GM21717 (cell line): ENCODE measurements around the gene KLHL22.
"Not testable (repeated sequence)": the region's sequence is repeated elsewhere in the genome, so short reads cannot be mapped to it uniquely, and the experiment has no call there.

Experiments used
- ATAC-seq: cut with Tn5 transposase; IDR thresholded peaks from one replicate; pipeline ENCODE4 v1.9.1; 2021; ENCODE audit warnings: mild to moderate bottlenecking, moderate library complexity; ENCODE audit not compliant: unreplicated experiment

Gene KLHL22

DNA sequence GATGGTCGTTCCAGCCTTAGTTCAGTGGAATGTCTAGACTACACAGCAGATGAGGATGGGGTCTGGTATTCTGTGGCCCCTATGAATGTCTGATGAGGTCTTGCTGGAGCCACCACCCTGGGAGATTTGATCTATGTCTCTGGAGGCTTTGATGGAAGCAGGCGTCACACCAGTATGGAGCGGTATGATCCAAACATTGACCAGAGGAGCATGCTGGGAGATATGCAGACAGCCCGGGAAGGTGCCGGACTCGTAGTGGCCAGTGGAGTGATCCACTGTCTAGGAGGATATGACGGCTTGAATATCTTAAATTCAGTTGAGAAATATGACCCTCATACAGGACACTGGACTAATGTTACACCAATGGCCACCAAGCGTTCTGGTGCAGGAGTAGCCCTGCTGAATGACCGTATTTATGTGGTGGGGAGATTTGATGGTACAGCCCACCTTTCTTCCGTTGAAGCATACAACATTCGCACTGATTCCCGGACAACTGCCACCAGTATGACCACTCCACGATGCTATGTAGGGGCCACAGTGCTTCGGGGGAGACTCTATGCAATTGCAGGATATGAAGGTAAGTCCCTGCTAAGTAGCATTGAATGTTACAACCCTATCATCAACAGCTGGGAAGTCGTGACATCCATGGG is 44.3 kb downstream of the KLHL22 start:
- not testable (repeated sequence) for ATAC-seq

GRCh38 chr22:20450551-20450906 is 45.1 kb downstream of the KLHL22 start:
- ATAC-seq, result no peak

DNA sequence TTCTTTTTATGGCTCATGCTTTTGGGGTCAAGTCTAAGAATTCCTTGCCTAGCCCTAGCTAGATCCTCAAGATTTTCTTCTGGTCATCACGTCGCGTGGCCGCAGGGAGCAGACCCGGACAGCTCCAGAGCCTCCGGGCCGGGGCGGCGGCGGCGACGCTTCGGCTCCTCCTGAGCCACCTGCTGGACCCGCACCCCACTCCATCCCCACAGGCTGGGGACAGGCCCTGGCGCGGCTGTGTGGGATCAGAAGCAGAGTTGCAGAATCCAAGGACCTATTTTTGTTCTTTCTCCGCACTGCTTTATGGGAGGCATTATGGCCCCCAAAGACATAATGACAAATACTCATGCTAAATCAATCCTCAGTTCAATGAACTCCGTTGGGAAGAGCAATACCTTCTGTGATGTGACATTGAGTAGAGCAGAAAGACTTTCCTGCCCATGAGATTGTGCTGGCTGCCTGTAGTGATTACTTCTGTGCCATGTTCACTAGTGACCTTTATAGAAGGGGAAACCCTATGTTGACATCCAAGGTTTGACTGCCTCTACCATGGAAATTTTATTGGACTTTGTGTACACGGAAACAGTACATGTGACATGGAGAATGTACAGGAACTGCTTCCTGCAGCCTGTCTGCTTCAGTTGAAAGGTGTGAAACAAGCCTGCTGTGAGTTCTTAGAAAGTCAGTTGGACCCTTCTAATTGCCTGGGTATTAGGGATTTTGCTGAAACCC is 45.6 kb downstream of the KLHL22 start:
- no peak for ATAC-seq

- ATAC-seq, result no peak
These were observed 47.0 kb downstream of the KLHL22 start for GRCh38 chr22:20448630-20449029.

DNA sequence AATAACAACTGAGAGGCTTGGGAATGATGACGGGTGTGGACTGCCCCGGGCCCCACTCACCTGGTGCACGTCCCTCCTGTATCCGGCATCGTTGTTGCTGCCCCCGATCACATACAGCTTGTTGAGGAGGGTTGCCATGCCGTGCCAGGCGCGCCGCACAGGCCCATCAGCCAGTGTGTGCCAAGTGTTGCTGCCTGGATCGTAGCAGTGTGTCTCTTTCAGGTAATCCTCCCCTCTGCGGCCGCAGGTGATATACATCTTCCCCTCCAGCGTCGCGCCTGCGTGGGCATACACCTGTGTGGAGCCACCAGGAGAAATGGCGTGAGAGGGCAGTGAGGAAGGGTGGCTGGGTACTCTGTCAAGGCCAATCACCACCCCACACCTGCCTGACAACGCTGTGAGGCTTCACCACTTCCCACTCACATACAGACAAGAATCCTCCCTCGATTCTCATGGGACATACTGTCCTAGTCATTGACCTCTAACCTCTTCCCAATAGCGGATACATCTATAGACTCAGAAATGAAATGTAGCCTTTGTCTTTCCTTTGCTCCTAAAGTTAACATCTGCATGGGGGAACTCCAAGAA is 49.1 kb downstream of the KLHL22 start:
- no peak for ATAC-seq

DNA sequence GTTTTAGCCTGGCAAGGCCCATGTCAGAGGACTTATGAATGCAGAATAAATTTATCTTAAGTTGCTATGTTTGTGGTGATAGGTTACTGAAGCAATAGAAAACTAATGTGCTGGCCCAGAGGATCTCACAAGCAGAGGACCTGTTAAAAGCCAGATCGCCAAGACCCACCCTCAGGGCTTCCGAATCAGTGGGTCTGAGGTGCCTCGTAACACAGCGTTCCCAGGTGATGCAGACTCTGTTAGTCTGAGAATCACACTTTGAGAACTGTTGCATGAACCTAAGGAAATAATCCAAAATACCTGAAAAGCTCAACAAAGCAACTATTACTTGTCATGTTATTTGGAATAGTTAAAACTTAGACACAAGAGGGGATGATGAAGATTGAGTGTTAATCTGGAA is 51.3 kb downstream of the KLHL22 start:
- ATAC-seq, result no peak

DNA sequence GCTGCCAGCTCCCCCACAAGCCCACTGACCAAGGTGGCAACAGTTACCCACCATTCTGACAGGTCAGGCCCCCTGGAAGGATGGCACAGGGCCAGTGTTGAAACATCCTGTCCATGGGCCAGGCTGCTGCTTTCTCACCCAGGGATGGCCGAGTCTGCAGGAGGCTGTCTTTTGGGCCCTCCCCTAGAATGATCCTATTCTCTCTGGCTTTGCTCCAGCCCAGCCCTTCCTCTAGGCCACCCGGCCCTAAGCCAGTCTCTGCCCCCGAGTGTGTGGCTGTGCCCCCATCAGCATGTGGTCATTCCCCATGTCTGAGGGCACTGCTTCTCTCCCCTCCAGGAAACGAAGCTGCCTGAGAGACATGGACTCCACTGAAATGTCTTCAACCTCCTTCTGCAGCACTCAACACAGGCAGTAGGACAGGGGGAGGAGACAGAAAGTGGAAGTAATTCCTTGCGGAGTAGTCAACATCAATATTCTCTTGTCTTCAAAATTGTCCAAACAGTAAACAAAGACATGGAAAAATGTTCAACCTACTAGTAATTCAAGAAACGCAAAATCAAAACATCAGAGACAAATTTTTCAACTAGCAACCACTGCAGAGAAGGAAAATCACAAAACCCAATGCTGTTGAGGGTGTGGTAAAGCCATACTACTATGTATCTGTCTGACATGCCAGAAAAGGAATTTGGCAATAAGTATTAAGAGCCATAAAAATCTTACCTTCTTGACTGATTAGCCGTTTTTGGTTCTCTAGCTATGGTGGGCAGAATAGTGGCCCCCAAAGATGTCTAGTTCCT is 52.9 kb downstream of the KLHL22 start:
- ATAC-seq, result no peak

DNA sequence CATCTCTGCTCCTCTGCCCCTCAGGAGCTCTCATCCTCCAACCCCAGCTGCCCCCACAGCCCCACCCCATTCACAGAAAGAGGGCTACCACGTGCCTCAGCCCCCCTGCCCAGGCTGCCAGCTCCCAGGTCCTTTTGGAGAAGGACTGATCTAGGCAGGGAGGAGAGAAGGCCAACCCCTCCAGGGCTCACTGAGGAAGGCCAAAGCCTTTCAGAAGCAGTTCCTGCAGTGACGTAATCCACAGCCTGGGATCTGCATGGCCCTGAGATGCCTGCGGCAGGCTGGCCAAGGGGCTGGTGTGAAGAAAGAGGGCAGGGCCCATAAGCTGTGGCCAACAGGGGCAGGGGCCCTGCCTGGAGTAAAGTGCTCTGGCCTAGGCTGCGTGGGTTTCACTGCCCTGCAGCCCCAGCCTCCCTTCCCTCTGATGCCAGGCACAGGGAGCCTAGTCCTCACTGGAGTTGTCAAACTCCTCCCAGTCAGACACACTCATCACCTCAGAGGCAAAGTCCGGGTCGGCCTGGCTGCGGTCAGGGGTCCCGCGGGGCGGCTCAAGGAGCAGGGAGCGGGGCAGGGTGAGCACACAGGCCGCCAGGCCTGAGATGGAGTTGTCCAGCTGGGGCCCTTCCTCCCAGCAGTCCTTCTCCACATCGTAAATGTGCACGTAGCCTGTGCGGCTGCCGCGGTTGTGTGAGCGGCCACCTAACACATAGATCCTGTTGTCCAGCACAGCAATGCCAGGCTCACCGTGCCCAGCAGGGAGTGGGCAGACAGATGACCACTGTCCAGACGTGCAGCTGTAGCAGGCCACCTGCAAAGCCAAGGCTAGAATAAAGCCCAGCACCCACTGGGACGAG is 53.7 kb downstream of the KLHL22 start:
- no peak for ATAC-seq

DNA sequence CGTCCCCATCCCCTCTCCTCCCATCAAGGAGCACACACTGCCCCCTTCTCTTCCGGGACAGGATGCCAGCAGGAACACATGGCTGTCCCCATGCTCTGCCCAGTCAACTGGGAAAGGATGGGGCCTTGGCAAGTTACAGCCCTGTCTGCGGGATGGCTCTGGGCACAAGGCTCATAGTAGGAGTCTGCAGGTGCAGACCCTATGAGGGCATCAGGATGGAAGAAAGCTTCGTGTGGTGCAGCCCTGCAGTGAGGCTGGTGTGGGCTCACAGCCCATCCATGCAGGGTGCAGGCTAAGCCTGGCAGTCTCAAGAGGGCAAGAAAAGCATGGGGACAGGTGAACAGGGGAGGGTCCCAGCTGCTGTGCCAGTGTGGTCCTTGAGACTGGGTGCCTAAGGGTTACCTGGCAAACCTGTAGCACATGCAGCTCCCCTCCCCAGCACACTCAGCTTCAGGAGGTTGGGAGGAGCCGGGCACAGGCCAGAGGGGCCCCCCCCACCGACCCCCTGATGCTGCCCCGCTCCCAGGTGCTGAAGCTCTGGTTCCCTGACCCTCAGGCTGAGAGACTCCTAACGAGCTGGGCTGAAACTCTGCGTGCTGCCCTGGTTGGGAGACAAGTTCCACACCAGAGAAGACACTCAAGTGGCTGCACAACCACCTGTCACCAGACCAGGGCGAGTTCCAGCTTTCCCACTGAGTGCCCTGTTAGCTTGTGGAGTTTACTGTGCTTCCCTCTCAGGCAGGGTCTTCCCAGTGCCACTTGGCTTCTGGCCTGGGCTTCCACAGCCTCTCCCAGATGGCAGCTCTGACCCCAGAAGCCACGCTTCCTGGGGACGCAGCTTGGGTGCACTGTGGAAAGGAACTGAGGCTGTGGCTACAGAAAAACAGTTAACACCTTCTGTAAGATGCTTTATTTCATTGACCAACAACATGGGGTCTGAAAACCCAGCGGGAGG is 54.7 kb downstream of the KLHL22 start:
- ATAC-seq, result no peak

DNA sequence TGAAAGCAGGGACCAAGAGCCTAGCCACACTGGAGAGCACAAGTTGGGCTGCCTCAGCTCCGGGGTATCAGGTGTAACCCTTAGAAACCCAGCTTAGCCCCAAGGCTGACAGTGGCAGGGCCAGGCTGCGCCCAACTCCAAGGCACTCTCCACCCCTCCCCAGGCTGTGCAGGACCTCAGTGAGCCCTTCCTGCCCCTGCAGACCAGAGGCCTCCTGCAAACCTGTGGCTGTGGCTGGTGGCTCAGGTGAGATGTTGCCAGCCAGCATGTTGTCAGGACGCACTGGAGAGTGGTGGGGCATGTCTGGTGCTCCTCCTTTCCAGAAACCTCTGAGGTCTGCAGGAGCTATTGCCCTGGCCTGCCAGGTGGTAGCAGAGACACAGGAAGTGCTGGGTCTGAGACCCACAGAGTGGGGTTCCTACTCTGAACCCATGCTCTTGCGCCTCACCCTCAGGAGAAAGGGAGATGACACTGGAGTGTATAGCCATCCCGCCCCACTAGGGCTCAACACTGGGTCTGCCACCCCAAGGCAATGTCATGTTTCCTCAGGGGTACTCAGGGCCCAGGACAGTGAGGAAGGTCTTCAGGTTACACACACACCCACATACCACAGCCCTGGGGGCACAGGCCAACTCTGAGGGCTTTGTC is 55.5 kb downstream of the KLHL22 start:
- no peak for ATAC-seq

DNA sequence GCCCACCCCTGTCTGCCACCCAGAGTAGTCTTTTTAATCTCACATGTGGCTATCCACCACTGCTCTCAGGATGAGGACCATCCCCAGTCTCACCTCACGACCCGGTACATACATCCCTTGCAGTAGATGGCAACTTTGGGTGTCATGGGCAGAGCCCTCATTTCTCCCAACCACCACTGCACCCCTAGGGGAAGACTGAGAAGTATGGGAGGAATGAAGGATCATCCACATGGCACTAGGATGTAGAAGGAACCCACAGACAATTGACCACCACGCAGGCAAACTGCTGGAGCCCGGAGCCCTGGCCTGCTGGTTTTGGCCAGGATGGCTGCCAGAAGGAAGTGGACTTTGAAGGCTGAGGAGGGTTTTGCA is 56.1 kb downstream of the KLHL22 start:
- ATAC-seq, result no peak

GRCh38 chr22:20438678-20439492 is 56.7 kb downstream of the KLHL22 start:
- ATAC-seq, result no peak

DNA sequence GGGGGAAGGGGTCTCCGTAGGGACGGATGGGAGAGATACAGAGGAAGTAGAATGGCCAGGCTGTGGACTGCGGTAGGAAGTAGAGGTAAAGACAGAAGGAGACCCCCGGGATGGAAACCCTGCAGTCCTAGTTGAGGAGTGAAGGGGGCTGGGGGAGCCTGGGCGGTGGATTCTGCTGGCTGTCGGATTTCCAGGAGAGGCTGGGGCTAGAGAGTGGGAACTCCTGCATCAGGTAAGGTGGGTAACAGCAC is 57.2 kb downstream of the KLHL22 start:
- ATAC-seq, result no peak

- ATAC-seq, result no peak
These were observed 57.8 kb downstream of the KLHL22 start, which contains the start of gene SCARF2 for GRCh38 chr22:20437613-20438426. Gene SCARF2, minus strand, starts transcription at chr22:20437825. Its CDS starts 71 bp downstream, at chr22:20437754.

- no peak for ATAC-seq
These were observed 58.6 kb downstream of the KLHL22 start for GRCh38 chr22:20436768-20437612.

GRCh38 chr22:20436307-20436767 is 59.3 kb downstream of the KLHL22 start:
- no peak for ATAC-seq
